LNCAP (cell line): Measurements from ENCODE around the gene EXOC7.

Source experiments
- TF ChIP-seq, protein P1 (sequence below): fragments of 450-650 bp; IDR thresholded peaks from 2 replicates; pipeline ENCODE4 v1.5.1; 2017; ENCODE audit warnings: mild to moderate bottlenecking

EXOC7 gene

DNA sequence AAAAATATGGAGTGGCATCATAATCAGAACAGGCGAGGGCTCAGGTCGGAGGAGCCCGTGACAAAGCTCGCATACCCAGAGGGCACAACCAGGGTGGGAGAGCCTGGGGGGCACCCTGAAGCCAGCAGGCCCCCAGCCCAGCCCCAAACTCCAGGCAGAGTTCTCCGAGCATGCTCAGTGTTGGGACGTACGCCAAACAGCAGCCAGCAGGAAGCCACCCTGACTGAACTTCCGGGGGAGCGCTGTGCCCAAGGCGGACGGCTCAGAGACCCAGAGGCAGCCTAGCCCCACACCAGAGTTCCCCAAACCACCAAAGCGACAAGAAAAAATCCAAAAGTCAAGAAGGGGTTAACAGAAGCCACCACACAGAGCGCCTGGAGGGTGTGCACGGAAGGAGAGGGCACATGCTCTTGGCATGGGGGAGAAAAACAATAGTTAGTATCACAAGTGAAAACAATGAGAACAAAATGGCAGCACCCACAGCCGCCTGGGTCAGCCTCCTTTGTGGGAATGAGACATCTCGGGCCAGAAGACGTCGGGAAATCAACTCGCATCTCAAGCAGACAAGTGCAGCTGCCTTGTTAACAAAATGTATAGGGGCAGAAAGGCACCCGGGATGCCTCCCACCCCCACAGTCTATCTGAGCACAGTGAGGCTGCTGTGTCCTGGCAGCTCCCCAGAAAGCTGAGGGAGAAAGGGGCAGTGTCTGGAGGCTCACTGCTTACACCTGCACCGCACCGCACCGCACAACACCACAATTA is 11.9 kb downstream of the EXOC7 start:
- TF ChIP-seq, protein P1, sequence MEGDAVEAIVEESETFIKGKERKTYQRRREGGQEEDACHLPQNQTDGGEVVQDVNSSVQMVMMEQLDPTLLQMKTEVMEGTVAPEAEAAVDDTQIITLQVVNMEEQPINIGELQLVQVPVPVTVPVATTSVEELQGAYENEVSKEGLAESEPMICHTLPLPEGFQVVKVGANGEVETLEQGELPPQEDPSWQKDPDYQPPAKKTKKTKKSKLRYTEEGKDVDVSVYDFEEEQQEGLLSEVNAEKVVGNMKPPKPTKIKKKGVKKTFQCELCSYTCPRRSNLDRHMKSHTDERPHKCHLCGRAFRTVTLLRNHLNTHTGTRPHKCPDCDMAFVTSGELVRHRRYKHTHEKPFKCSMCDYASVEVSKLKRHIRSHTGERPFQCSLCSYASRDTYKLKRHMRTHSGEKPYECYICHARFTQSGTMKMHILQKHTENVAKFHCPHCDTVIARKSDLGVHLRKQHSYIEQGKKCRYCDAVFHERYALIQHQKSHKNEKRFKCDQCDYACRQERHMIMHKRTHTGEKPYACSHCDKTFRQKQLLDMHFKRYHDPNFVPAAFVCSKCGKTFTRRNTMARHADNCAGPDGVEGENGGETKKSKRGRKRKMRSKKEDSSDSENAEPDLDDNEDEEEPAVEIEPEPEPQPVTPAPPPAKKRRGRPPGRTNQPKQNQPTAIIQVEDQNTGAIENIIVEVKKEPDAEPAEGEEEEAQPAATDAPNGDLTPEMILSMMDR, result no peak

DNA sequence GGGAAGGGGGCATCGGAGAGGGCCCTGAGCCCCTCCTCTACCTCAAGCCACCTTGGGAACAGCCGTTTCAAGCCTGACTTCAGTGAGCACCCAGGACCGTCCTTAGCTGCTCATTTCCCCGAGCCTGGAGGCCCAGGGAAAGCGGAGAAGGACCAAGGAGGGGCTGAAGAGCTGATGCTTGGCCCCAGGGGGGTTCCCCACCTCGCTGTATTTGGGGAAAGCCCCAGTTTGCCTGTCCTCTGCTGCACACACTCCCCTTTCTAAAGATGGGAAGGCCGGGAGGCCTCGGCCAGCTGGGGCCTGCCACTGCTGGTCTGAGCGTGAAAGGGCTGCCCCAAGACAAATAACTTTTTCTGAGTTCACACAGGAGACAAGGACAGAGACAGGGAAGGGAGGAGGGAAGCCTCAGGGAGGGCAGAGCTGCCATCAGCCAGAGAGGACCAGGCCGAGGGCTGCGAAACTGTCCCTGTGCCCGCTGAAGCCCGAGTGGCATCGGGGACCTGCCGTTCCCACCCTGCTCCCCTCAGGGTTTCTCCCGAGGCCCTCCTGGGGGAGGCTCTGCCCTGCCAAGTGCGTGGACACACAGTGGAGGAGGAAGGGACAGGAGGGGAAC is 13.0 kb downstream of the EXOC7 start:
- TF ChIP-seq, protein P1, result no peak

DNA sequence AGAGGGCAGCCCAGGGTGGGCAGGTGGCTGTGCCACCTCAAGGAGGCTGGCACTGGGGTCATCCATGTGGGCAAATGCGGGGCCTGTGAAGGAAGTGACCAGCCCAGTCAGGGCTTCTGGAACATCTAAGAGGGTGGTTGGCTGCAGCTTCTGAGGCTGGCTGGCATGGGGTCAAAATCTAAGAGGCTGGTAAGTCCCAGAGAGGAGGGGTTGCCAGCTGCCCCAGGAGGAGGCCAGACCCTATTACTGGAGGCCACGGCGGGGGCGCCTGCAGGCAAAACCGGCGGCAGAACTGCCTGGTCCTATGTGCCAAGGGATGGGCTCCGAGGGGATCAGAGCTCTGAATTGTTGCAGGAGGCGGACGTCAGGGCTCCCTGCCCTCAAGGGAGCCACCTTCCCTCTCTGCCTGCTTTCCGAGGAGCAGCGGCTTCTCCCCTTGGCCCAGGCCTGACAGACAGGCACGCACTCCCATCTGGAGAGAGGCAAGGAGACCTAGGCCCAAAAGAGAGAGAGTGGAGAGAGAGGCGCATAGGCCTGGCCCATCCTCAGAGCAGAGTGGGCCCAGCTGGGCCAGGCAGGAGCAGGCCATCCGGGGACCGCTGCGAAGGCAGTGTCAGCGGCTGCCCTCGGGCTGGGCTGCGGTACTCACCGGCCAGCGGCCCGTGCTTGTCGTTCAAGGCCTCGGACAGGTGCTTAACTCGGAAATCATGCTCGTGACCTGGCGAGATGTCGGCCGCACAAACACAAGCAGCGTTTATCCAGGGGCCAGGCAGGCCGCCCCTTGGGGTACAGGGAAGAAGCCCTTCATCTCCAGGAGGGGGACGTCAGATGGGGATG is 13.7 kb downstream of the EXOC7 start:
- TF ChIP-seq, protein P1, result no peak

DNA sequence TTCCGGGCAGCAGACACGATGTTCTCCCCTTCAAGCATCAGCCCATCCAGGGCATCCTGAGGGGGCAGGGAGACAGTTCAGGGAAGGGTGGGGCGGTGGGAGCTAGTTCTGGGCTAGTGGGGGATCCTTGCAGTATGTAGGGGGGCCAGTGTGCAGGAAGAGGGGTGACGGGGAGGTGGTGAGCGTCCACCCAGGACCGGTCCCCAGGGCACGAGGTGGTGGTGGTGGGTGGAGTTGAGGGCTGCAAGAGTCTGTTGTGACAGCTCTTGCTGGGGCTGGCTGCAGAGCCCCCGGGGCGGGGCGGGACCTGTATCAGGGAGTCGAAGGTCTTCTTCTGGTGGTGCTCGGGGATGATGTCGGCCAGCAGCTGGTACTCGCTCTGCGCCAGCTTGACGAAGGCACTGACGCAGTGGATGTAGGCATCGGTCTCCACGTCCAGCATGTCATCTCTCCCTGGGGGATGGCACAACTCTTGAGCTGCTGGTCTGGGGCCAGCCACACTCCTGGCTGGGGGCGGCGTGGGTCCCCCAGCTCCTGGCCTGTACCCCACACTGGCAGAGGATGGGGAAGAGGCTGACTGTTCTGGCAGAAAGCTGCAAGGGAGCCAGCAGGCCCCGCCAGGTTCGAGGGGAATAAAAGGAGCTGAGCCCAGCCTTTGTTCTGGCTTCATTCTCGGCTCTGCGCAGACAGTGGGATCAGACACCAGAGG is 14.6 kb downstream of the EXOC7 start:
- TF ChIP-seq, protein P1, result no peak

DNA sequence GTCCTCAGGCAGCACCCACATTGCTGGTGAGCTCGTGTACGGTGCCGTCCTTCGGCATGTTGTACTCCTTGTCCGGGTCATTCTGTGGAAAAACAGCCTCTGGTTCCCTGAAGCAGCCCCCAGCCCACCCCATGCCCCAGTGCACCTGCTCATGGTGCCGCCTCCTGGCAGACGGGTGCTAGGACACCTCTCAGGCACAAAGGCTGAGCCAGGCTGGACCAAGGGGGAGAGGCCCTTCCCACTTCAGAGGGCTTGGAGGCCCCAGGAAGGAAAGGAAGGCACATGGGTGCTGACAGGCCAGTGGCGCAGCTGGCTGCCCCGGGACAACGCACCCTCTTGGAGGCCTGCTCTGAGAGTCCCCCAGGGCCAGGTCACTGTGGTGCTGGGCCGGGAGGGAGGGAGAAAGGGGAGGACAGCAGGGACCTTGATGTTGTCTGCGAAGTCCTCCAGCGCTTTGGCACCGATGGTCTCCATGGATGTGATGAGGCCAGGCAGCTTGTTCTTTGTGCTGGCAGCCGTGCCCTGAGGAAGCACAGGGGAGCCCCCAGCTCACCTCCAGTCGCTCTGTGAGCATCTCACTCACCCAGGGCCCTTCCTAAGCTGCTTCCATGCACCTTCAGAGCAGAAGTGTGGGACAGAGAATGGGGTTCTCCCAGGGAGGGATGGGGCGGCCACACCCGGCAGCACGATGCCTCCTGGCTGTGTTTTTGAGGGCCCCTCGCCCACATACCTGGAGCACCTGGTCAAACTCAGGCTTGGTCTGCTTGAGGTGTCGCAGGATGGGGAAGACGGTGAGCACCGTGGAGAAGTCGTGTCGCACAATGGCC is 15.3 kb downstream of the EXOC7 start:
- TF ChIP-seq, protein P1, result no peak

DNA sequence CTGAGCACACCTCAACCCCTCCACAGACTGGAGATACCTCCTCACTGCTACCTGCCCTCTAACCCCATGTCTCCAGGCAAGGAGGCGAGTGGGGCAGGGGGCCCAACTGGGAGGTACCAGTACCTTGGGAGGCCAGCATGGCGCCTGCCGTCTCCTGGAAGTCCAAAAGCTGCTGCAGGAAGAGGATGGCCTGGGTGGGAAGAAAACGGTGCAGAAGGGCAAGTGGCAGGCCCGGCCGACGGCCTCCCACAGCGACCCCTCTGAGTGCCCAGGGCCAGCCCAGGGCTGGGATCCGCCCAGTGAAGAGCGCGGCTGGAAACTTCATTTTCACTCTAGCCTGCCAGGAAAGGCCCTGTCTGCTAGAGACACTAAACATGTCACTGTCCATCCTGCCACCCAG is 16.1 kb downstream of the EXOC7 start:
- TF ChIP-seq, protein P1, result no peak
